H54 (cell line): Measurements from ENCODE around the gene CAMTA1.

Experiments used
- DNase-seq: peaks from one replicate; pipeline ENCODE4 v3.0.0; 2011; ENCODE audit warnings: low spot score, mixed read lengths; ENCODE audit not compliant: insufficient read length
- FAIRE-seq: peaks from 3 replicates; lab custom pipeline; 2011; peaks lifted over from hg19 to GRCh38; lab: Jason Lieb, UNC
- POLR2A ChIP-seq: IDR thresholded peaks from 2 replicates; pipeline ENCODE4 v1.6.1; 2011; ENCODE audit warnings: low read depth, mild to moderate bottlenecking, low read length

The CAMTA1 gene

DNA sequence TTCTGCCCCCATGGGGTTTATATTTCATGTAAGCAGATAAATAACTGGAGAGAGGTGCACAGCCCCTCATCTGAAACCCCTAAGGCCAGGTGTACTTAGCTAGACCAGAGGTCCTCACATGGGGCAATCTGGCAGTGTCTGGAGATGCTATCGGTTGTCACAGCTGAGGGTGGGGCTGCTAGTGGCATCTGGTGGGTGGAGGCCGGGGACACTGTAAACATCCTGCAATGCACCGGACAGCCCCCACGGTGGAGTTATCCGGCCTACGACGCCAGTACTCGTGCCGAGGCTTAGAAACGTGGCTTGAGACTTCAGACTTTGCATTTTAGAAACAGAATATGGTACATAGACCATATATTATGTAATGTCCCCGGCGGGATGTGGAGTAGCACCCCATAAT lies 799.4 kb downstream of the CAMTA1 start:
- no peak for TF ChIP-seq POLR2A
- DNase-seq (no peak), FAIRE-seq (no peak)

DNA sequence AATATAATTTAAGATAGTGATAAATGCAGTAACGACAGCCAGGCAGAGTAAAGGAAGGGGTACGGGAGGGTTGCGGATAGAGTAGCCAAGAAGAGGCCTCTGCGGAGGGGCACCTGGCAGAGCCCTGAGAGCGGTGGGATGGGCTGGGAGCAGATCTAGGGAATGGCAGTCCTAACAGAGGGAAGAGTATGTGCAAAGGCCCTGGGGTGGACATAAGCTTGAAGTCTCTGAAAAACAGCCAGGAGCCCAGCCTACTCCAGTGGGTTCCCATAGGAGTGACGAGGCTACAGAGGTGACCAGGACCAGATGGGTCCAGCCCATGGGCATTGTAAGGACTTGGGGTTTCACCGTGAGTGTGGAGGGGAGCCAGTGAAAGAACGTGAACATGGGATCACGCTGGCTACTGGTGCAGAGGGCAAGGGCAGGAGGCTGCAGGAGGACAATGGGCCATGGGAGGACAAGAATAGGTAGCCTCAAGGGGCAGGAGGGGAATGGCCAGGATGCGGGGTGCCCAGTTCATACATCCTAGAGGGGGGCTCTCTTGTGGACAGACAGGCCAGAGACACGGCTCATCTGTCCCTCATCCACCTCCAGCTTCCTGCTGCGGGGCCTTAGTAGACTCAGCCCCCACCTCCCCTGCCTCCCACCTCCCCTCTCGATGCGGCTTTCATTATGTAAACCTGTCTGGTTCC lies 800.1 kb downstream of the CAMTA1 start:
- FAIRE-seq (no peak), DNase-seq (no peak)
- TF ChIP-seq POLR2A, result no peak

DNA sequence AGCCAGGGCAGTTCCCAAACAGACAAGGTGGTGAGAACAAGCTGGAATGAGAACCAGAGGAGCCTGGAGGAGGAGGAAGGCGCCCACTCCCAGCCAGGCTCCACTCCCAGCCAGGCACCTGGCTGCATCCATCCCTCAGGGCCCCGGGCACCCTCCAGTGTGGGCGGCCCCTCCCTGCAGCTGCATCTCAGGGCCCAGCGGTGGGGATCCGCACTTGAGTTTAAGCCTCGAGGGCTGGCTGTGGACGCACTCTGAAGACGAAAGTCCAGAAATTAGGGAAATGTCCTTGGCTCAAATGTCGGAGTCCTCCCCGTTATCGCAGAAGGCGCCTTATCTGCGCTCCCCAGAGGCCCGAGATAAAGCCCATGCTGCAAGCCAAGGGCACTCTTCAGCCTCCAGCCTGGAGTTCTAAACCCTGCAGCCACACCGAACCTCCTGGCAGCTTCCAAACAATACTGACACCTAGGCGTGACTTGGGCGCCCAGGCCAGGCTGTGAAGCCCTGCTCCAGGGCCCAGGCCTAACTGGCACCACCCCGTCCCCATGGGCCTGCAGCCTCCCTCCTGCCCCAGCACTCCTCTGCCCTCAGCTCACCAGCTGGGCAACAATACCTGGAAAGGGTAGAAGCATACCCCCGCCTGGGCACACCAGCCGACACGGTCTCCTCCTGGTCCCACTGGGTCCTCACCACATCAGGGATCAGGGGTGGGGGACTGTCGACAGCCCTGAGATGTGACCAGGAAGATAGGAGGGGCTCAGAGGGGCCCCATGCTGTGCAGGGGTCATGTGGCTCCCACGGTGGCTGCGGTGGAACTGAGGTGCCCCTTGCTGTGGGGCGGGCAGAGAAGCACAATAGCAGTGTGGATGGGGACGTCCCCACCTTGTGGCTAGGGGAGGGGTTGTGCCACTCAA lies 801.0 kb downstream of the CAMTA1 start:
- no peak for TF ChIP-seq POLR2A
- DNase-seq (no peak), FAIRE-seq (no peak)

DNA sequence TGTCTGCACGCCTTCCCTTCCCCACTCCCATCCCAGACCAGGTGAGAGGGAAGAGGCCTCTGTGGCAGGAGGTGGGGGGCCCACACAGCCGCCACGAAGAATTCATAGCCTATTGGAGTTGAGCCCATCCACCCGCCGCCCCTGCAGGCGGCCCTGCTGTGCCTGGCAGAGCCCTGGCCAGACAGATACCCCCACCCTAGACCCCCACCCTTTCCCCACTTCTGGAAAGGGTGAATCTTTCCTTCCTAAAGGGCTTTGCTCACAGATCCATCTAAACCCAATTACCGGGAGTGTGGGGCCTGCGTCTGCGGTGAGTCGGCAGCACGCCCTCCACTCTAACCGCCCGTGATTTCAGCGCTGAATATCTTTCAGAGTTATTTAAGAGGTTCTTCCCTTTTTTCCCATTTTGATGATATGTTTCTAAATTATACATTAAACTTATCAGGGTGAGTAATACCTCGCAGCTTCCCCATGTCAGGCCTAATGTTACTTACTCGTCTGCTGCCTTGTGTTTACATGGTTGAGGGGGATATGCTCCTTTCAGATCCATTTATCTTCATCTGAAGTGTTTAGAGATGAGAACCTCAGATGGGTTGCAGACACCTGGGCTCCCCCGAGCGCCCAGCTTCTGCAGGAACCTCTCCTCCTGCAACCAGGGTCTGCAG lies 802.0 kb downstream of the CAMTA1 start:
- no peak for TF ChIP-seq POLR2A
- no peak for FAIRE-seq
- no peak for DNase-seq

DNA sequence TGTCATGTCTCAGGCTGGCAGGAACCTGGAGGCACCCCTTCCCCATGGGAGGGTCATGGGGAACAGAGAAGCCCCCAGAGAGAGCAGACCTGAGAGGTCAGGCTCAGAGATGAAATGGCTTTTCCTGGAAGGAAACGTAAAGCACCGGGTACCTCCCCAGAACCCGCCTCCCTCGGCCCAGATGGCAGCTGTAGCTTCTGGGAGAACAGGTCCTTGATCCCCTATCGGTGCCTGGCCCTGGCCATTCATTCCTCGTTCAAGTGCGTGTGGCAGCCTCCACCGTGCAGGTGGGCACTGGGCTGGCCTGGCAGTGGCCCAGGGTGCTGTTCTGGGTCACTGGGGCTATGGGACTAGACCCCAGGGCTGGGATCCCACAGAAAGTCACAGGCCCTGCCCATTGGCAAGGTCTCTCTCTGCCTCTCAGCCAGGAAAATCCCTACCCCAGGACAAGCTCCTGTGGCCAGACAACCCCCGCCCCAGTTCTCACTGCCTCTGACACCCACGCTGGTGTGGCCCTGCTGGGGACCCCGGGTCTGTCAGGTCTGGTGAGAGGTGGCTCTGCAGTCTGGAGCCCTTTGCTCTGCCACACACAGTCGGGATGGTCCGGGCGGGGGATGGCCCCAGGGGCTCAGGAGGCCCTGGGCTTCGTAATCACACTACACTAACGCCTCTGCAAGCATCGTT lies 802.7 kb downstream of the CAMTA1 start:
- no peak for TF ChIP-seq POLR2A
- FAIRE-seq (no peak), DNase-seq (no peak)

DNA sequence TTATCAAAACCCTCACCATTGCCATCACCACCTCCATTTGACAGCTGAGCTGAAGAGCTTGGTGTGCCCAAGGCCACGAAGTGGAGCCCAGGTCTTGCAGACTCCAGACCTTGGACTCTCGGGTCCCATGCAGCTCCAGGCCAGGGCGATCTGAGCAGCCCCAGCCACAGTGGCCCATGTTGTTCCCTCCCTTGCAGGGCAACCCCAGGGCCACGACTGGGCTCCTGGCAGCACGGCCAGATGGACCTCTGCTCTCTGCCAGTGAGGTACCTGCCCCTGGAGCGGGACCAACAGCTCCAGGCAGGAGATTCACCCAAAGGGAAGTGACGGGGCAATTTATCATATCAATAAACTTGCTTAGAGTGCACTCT lies 803.2 kb downstream of the CAMTA1 start:
- DNase-seq, result no peak

DNA sequence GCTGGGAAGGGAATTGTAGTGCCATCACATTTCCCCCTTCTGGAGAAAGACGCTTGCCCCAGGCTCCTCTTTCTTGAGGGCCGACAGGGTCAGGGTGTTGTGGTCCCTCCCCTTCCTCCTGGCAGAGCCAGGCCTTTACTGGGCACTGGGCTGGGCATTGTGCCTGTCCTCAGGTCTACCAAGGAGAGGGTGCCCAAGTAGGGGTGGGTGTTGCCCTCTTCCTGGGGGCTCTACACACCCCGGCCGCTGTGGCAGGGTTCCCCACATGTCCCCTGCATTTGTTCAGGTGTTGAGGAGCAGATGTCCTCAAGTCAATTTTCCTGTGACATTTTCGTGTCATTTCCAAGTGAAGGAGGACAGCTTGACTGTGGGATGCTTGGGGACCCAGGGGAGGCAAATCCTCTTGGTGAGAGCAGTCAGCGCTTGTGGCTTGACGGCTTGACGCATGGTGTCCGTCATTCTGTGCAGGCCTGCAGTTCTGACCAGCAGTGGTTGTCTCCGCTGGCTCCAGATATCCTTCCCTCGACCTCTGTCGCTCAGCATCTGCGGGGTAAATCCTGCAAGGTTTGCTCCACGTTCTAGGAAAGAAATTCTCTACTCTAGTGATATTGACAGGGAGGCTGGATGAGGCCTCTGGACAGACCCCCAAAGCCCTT lies 804.0 kb downstream of the CAMTA1 start:
- DNase-seq (no peak), FAIRE-seq (no peak)
- TF ChIP-seq POLR2A, result no peak

More for the DNA sequence above, 803.2 kb downstream of the CAMTA1 start:
- no peak for FAIRE-seq
- no peak for TF ChIP-seq POLR2A

DNA sequence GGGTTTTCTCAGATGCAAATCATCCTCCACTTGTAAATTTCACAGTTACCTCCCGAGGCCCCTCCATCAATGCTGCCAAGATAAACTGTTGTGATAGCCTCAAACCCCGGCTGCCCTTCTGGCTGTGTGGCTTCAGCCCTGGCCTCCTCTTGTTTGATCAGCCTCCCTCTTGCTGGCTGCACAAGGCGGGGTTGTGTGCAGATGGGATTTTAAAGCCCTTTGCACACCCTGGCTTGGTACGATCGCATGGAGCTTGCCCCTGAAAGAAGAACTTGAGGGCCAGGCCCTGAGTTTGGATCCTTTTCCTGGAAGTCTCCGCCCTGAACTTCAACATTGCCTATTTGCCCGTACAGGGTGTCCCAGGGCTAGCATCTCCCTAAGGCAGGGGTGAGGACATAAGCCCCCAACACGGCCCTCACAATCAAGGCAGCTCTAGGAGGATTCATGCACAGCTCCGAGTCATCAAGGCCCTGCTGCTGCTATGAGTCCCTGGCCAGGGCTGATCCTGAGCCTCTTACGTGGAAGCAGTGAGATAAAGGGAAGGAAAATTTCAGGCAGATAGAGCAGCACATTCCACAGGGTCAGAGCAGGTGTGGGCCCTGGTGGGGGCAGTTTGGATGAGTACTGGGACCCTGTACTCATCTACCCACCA lies 804.6 kb downstream of the CAMTA1 start:
- FAIRE-seq, result no peak
- no peak for TF ChIP-seq POLR2A
- DNase-seq, result no peak

DNA sequence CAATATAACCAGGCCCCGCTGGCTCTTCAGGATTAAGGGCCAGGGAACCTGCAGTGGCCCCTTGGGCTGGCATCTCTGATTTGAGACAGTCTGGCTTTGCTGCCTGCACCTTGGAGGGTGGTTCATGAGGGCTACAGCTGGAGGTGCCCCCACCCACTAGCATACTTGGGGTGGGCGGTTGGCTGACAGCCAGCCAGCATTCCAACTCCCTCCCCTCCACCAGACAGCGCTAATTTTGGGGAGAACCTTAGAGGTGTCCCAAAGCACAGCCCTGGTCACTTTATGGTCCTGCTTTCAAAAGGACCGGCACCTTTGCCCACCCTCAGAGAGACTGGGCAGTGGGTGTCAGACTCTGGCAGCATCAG lies 805.2 kb downstream of the CAMTA1 start:
- TF ChIP-seq POLR2A, result no peak
- no peak for FAIRE-seq
- no peak for DNase-seq

DNA sequence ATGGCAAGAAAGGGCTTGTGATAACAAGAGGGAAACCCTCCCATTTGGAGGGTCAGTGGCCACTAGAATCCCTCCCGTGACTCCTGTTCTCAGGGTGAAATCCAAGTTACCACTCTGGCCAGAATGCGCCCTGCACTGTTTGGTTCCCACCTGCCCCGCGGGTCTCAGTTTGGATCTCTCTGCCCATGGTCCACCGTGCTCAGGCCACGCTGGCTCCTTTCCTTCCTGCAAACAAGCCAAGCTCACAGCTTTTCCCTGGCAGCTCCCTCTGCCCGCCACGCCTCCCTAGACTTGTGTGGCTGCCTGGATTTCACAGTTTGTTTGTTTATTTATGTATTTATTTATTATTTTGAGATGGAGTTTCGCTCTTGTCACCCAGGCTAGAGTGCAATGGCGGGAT lies 806.3 kb downstream of the CAMTA1 start:
- no peak for FAIRE-seq
- no peak for DNase-seq
- TF ChIP-seq POLR2A, result no peak

DNA sequence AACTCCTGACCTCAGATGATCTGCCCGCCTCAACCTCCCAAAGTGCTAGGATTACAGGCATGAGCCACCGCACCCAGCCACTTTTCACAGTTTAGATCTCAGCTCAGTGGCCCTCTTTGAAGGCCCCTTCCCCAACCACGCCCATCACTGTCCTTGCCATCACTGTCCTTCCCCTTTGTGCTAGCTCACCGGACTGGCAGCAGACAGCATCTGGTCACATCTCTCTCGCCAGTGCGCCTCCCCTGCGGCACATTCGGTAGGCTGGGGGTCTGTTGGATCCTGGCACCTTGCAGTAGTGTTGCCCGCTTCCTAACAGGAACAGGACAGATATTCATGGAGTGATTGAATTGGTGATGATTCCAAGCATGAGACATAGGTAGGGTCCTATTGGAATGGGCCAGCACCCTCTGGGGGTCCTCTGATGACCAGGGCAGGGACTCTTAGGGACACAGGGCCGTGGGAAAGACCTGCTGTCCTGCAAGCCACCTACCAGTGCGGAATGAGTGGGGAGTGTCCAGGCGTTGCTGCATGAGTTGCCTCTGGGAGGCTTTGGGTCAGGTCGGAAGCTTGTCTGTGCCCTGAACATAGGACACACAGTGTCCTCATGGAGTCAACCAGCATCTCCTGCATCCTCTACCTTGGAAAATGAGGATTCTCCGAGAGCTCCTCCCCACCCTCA lies 807.0 kb downstream of the CAMTA1 start:
- TF ChIP-seq POLR2A, result no peak
- no peak for DNase-seq
- FAIRE-seq, result no peak

DNA sequence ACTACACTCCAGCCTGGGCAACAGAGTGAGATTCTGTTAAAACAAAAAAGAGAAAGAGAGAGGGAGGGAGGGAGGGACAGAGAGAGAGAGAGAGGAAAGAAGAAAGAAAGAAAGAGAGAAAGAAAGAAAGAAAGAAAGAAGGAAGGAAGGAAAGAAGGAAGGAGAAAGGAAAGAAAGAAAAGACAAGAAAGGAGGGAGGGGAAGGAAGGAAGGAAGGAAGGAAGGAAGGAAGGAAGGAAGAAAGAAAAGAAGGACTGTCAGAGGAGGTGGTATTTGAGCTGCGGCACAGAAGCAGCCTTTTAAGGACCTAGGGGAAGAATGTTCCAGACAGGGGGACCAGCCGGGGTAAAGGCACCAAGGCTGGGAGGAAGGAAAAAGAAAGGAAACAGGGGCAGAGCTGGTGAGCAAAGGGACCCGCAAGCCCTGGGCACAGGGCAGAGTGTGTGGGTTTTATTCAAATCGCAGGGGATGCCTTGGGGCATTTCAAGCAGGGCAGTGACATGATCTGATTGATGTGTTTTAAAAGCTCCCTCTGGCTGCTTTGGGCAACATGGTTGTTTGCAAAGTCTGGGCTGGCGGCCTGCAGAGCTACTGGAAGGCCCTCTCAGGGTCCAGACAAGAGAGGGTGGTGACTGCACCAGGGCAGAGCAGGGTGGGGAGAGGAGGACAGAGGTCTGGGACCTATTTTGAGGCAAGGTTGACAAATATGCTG lies 808.9 kb downstream of the CAMTA1 start:
- no peak for TF ChIP-seq POLR2A
- DNase-seq (no peak), FAIRE-seq (no peak)
